Adrenal gland (tissue), 12 donors: ENCODE results near the gene ACTN2. TPM values are rescaled to one million over a fixed set of nuclear protein-coding genes. Genes with fewer than 3 reads are reported as not detected.

Source experiments
- DNase-seq, 7 donors: peaks; one replicate each; pipeline ENCODE4 v3.0.0-alpha.2; 2019 to 2020
- H3K27ac ChIP-seq, 5 donors: fragments of 200-600 bp; sonication (generic) in 4 of 5; 1 replicate in 3 of 5; 2 replicates in 2 of 5; pipeline versions ENCODE4 v1.5.1 to v1.8.0; 2016 to 2020; ENCODE audit warnings: mild to moderate bottlenecking in 1 of 5
- H3K27me3 ChIP-seq: fragments of 200-600 bp; 2 replicates; pipeline ENCODE4 v1.8.0; 2021
- H3K36me3 ChIP-seq, 2 donors: fragments of 200-600 bp; replicated peaks in 1 of 2; 1 replicate in 1 of 2; 2 replicates in 1 of 2; pipeline versions ENCODE4 v1.5.1 to v1.8.0; 2018 to 2022
- H3K4me1 ChIP-seq, 2 donors: fragments of 200-600 bp; replicated peaks in 1 of 2; 1 replicate in 1 of 2; 2 replicates in 1 of 2; pipeline versions ENCODE4 v1.5.1 to v1.8.0; 2018 to 2021
- H3K4me3 ChIP-seq, 4 donors: fragments of 200-600 bp; sonication (generic) in 3 of 4; one replicate each; pipeline ENCODE4 v1.5.1; 2016 to 2018
- H3K9me3 ChIP-seq, 3 donors: fragments of 200-600 bp; sonication (generic) in 1 of 3; replicated peaks in 1 of 3; 1 replicate in 2 of 3; 2 replicates in 1 of 3; pipeline versions ENCODE4 v1.5.1 to v1.8.0; 2016 to 2021
- CTCF ChIP-seq, 6 experiments: fragments of 450-650 bp in 4 of 6; fragments of 200-600 bp in 2 of 6; sonication (generic) in 1 of 6; IDR thresholded peaks; 1 replicate in 5 of 6; 2 replicates in 1 of 6; pipeline versions ENCODE4 v1.5.1 to v1.8.0; 2016 to 2021; ENCODE audit warnings: antibody characterized with exemption in 6 of 6, mild to moderate bottlenecking in 2 of 6, moderate library complexity in 1 of 6
- POLR2A ChIP-seq, 2 donors: fragments of 450-650 bp; IDR thresholded peaks; one replicate each; pipeline ENCODE4 v1.6.1; 2017; ENCODE audit warnings: antibody characterized with exemption in 2 of 2, mild to moderate bottlenecking in 2 of 2, moderate library complexity in 1 of 2
- WGBS, 4 donors: extraction: QIAGEN DNeasy Blood & Tissue Kit in 2 of 4; methylation state at CpG; one replicate each; pipeline versions ENCODE4 v1.1.5 to v1.1.7; 2013 to 2017; 5-methylcytosine and 5-hydroxymethylcytosine counted together
- intact Hi-C, 2 donors: fragments of 100-400 bp; cut with DNase I; formaldehyde crosslinking; loops; one replicate each; pipeline versions ENCODE4 v1.14.1 to v1.15.0; 2022 to 2023
- polyA plus RNA-seq, 3 donors: library from polyadenylated mRNA; stranded (reverse); fragments of 200-250 nt in 2 of 3; fragments of 350-450 nt in 1 of 3; fragmentation: Illumina TruSeq in 1 of 3; extraction: RNeasy Lipid Tissue Mini Kit (QIAGEN cat#74804) in 1 of 3; gene quantifications; one replicate each; pipeline ENCODE4 v1.2.3, GENCODE V29; 2013 to 2014
- total RNA-seq, 9 donors: library from RNA; depleted of rRNA in 4 of 9; stranded (reverse); fragments of >200 nt in 4 of 9; fragments of 120-200 nt in 1 of 9; fragmentation: NEBNext Ultra II Directional in 1 of 9; extraction: Animal tissue kit (Norgen Biotek cat#: 25700) in 1 of 9; gene quantifications; one replicate each; pipeline versions ENCODE4 v1.1.0 to v1.2.4, GENCODE V29; 2013 to 2023
- donor health status: healthy with polysubstance abuse.
- donor health status: Bipolar disorder and iron deficiency.
- donor health status: DM: yes; HTN: yes; CAD: no.
- donor health status: DM: no; HTN: no; CAD: no.
- donor health status: DM: no; HTN: no; CAD: no.
- donor health status: DM: yes; HTN: yes; CAD: no.

ACTN2 gene
- total and polyA plus RNA-seq, 12 donors: under 0.01 to 1.0 (median 0.34) TPM; not detected in 2

GRCh38 chr1:236812334-236813030, 126.2 kb downstream of the ACTN2 start:
- H3K27me3 ChIP-seq: no peaks in the 10 kb centered on the region
- intact Hi-C loops: no loop called here

More at GRCh38 chr1:236812334-236813030, 126.2 kb downstream of the ACTN2 start:
- H3K9me3 ChIP-seq: no peaks in the 10 kb centered on the region
- TF ChIP-seq CTCF (IDR thresholded peaks at IDR 0.05) (no peak), POLR2A (IDR thresholded peaks at IDR 0.05) (no peak)
- H3K4me3 ChIP-seq: no peak overlapping the region
- H3K36me3 ChIP-seq: peaks cover 0 to 42% of the 10 kb centered on the region in 2 donors
- H3K27ac ChIP-seq: no peak overlapping the region
- 92 to 96% (median 96%) methylated on average over 5 of the region's 5 CpGs for WGBS, 4 donors
- H3K4me1 ChIP-seq: peaks cover 0 to 15% of the 10 kb centered on the region in 2 donors
- DNase-seq: no peak

Other genes starting within 250 kb of the ACTN2 start
- 100 to 1,000 TPM in 1 of 9 donors, 10 to 100 TPM in 8; 32.6 to 100 (median 56.7) TPM for gene LGALS8, start 162.5 kb upstream of the ACTN2 start, total RNA-seq
- gene LGALS8, start 162.5 kb upstream of the ACTN2 start, polyA plus RNA-seq: 10 to 100 TPM; 23.2 to 56.0 (median 25.5) TPM
- gene HEATR1, start 82.0 kb upstream of the ACTN2 start, total RNA-seq: 10 to 100 TPM; 11.0 to 50.8 (median 26.5) TPM
- gene HEATR1, start 82.0 kb upstream of the ACTN2 start, polyA plus RNA-seq: 10 to 100 TPM in 1 of 3 donors, 1 to 10 TPM in 2; 3.5 to 17.0 (median 5.5) TPM
- 10 to 100 TPM; 17.2 to 44.3 (median 28.6) TPM for gene MTR, start 108.8 kb downstream of the ACTN2 start, total RNA-seq
- gene MTR, start 108.8 kb downstream of the ACTN2 start, polyA plus RNA-seq: 10 to 100 TPM in 1 of 3 donors, 1 to 10 TPM in 2; 7.8 to 11.8 (median 9.3) TPM